HG03159 (cell line): ENCODE measurements around the gene TTLL10.
"Not testable (repeated sequence)": the region's sequence is repeated elsewhere in the genome, so short reads cannot be mapped to it uniquely, and the experiment has no call there.

Experiments used
- ATAC-seq: cut with Tn5 transposase; IDR thresholded peaks from one replicate; pipeline ENCODE4 v1.9.1; 2021; ENCODE audit warnings: mild to moderate bottlenecking, moderate library complexity; ENCODE audit not compliant: unreplicated experiment

The TTLL10 gene

GRCh38 chr1:1140673-1141072, 33.0 kb upstream of the TTLL10 start:
- no peak for ATAC-seq

GRCh38 chr1:1141244-1141910, 32.3 kb upstream of the TTLL10 start:
- no peak for ATAC-seq

- no peak for ATAC-seq
Measured at GRCh38 chr1:1141911-1142250, 31.8 kb upstream of the TTLL10 start.

- not testable (repeated sequence) for ATAC-seq
Measured at GRCh38 chr1:1142352-1142751, 31.3 kb upstream of the TTLL10 start.

- ATAC-seq: no peak
Measured at GRCh38 chr1:1142844-1143243, 30.8 kb upstream of the TTLL10 start.

- ATAC-seq: no peak
Measured at GRCh38 chr1:1143636-1144035, 30.0 kb upstream of the TTLL10 start.

- ATAC-seq: no peak
Measured at GRCh38 chr1:1144122-1144842, 29.4 kb upstream of the TTLL10 start.

- no peak for ATAC-seq
Measured at GRCh38 chr1:1144843-1145546, 28.7 kb upstream of the TTLL10 start.

GRCh38 chr1:1145547-1145914, 28.1 kb upstream of the TTLL10 start:
- no peak for ATAC-seq

- no peak for ATAC-seq
Measured at GRCh38 chr1:1146026-1146425, 27.7 kb upstream of the TTLL10 start.

- ATAC-seq: no peak
Measured at GRCh38 chr1:1146596-1146995, 27.1 kb upstream of the TTLL10 start.

- ATAC-seq: no peak
Measured at GRCh38 chr1:1148061-1148460, 25.6 kb upstream of the TTLL10 start.

GRCh38 chr1:1148569-1148968, 25.1 kb upstream of the TTLL10 start:
- ATAC-seq: no peak

GRCh38 chr1:1149416-1149815, 24.3 kb upstream of the TTLL10 start:
- ATAC-seq: no peak

- no peak for ATAC-seq
Measured at GRCh38 chr1:1150100-1150499, 23.6 kb upstream of the TTLL10 start.

GRCh38 chr1:1151306-1151705, 22.4 kb upstream of the TTLL10 start:
- no peak for ATAC-seq

- not testable (repeated sequence) for ATAC-seq
Measured at GRCh38 chr1:1152431-1152830, 21.2 kb upstream of the TTLL10 start.

GRCh38 chr1:1153215-1153614, 20.5 kb upstream of the TTLL10 start:
- not testable (repeated sequence) for ATAC-seq

GRCh38 chr1:1153874-1154273, 19.8 kb upstream of the TTLL10 start:
- ATAC-seq: no peak

GRCh38 chr1:1155258-1155657, 18.4 kb upstream of the TTLL10 start:
- no peak for ATAC-seq

- ATAC-seq: no peak
Measured at GRCh38 chr1:1156140-1157032, 17.3 kb upstream of the TTLL10 start.
